ENCODE data around the gene SCOC.

GRCh38 chr4:140346136-140346535, 27.3 kb upstream of the SCOC start:
- no peak for TF ChIP-seq CTCF (optimal IDR thresholded peaks at IDR 0.05 in 1 of 3, IDR thresholded peaks at IDR 0.05 in 1 of 3, conservative IDR thresholded peaks at IDR 0.05 in 1 of 3; ENCODE audit: extremely low read depth in 1 of 3, insufficient read depth in 2 of 3, low read length in 3 of 3)
- no peak for TF ChIP-seq EZH2 (IDR thresholded peaks at IDR 0.05; ENCODE audit: low read length)
